NCI-H1417 (cell line): ENCODE data around the gene MRTFA.
"Not testable (repeated sequence)": the region's sequence is repeated elsewhere in the genome, so short reads cannot be mapped to it uniquely, and the experiment has no call there.

Source experiments
- DNase-seq, 3 experiments: peaks; one replicate each; lab custom pipeline; 2025; lab: John Stamatoyannopoulos, UW

MRTFA gene

DNA sequence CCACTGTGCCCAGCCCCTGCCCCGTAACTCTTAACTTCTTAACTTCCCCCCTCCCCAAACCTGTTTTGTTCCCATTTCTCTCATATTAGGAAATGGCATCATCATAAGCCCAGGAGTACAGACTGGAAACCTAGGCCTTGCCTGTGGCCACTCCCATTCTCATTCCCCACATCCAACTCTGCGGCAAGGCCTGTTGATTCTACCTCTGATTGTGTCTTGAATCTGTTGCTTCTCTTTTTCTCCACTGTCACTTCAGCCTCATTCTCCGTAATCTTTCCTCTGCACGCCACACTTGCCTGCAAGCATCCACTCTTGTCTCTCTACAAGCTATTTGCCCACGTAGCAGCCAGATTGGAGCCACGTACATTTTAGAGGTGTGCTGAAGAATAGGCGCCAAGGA, 240.9 kb downstream of the MRTFA start:
- DNase-seq = no peak

DNA sequence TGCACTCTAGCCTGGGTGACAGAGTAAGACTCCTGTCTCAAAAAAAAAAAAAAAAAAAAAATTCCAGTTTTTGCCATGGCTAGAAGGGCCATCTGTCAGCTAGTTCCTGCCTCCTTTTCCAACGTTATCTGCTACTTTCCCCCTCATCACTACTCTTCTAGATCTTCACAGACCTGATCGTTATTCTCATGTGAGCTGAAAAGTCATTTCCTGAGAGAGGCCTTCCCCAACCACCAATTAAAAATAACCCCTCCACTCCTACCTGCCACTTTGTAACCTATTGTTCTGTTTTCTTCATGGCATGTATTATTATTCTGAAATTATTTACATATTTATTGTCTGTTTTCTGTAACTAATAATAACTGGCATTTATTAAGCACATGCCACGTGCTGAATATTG, 241.9 kb downstream of the MRTFA start:
- peak in 1 of 3 experiments; percentile 8 for DNase-seq

DNA sequence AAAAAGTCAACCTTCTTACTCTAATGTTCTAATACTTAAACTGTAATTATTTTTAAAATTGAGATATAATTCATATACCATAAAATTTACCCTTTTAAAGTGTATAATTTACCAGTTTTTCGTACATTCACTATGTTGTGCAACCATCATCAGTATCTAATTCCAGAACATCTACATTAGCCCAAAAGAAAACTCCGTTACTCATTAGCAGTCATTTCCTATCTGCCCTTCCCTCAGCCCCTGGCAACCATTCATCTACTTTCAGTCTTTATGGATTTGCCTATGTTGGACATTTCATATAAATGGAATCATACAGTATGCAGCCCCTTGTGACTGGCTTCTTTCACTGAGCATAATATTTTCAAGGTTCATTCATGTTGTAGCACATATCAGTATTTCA, 243.9 kb downstream of the MRTFA start:
- DNase-seq = no peak

DNA sequence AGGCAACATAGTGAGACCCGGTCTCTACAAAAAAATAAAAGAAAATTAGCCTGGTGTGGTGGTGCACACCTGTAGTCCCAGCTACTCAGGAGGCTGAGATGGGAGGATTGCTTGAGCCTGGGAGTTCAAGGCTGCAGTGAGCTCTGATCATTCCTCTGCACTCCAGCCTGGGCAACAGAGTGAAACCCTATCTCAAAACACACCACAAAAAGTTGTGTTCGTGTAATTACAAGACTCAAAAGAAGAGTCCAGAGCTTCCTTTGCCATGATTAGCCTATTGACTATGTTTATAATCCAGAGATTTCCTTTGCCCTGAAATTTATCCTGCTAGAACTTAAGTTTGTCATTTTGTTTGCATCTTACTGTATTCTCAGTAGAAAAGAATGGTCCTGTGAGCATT, 245.1 kb downstream of the MRTFA start:
- no peak for DNase-seq

DNA sequence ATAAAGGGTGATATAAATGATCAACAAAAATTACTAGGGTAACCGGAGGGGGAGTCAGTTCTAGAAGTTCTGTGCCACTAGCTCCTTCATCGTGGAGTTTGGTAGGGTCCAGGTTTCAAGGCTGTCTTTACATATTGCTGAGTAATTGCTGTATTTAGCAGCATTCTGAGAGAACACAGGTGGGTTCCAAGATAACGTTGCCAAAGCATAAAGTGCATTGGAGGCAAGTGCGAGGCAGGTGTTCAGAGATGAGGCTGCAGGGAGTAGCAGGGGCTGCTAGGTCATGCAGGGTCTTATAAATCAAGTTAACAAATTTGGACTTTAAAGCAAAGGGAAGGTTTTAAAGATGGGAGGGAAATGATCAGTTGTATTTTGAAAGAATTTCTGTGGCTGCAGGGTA, 248.3 kb downstream of the MRTFA start:
- no peak for DNase-seq

DNA sequence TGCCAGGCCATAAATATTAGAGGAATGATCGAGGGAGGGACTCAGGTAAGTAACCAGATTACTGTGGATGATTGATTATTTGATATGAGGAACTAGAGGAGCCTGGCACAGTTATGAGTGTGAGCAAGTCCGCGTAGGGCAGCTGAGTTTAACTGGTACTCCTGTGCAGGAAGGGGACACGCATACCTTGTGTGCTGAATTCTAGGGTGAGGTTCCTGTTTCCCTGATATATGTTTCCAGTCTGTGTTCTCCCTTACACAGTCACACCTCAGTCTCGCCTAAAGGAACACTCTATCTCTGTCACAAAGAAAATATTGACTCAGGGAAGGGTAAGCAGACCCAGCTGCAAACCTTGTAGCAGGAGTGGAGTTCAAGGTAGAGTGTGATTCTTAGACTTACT, 248.8 kb downstream of the MRTFA start:
- DNase-seq = peak in 1 of 3 experiments; percentile 26

DNA sequence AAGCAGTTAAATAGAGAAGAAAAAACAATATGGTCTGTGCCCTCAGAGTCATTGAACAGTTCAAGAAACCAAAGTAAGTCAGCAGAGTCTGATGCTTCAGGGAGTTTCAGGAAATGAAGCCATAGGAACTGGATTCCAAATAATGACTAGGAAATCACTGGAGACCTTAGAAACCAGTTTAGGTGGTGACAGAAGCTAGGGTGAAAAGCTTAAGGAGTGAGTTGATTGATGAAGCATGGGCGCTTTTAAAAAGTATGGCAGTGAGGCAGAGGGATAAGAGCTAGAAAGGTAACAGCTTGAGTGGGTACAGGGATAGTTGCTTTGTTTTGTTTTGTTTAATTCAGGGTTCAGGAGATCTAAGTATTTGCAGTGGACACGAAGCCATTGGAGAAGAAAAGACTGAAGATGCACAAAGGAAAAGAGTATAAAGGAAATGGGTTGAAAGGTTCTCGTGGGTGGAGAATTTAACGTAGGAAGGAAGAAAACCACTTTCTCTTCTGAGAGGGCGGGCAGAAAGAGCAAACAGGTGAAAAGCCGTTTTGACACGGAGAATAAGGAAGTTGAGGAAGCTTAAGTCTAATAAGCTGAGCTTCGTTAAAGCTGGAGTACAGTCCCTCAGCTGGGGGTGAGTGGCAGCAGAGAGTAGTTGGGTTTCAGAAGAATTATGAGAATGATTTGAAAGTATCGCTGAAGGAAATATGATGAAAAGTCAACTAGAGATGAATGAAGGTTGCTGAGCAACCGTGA, 251.3 kb downstream of the MRTFA start:
- no peak for DNase-seq

DNA sequence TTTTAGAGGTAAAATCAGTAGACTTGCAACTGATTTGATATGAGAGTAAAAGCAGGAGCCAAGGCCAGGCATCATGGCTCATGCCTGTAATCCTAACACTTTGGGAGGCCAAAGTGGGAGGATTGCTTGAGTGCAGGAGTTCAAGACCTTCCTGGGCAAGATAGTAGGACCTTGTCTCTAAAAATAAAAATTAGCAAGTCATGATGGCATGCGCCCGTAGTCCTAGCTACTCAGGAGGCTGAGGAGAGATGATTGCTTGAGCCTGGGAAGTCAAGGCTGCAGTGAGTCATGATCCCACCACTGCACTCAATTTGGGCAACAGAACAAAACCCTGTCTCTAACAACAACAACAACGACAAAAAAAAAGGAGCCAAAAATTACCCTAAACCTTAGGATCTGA, 252.6 kb downstream of the MRTFA start:
- DNase-seq = no peak

DNA sequence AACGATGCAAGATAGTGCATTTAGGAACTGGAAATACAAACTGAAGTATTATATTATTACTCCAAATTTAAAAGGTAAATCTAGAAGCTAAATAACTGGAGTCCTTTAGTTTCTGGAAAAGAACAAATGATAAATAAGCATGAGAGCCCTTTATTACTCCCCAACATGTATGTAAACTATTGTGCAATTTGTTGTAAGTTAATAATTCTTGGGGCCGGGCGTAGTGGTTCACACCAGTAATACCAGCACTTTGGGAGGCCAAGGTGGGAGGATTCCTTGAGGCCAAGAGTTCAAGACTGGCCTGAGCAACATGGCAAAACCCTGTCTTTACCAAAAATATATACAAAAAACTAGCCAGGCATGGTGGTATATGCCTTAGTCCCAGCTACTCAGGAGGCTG, 255.1 kb downstream of the MRTFA start:
- no peak for DNase-seq

DNA sequence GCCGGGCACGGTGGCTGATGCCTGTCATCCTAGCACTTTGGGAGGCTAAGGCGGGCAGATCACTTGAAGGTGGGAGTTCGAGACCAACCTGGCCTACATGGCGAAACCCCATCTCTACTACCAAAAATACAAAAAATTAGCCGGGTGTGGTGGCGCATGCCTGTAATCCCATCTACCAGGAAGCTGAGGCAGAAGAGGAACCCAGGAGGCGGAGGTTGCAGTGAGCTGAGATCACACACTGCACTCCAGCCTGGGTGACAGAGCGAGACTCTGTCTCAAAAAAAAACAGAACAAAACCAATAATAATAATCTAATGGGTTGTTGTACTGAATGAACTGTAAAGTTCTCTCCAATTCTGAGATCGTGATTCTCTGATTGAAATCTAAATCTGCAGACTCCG, 258.1 kb downstream of the MRTFA start:
- DNase-seq = not testable (repeated sequence)

DNA sequence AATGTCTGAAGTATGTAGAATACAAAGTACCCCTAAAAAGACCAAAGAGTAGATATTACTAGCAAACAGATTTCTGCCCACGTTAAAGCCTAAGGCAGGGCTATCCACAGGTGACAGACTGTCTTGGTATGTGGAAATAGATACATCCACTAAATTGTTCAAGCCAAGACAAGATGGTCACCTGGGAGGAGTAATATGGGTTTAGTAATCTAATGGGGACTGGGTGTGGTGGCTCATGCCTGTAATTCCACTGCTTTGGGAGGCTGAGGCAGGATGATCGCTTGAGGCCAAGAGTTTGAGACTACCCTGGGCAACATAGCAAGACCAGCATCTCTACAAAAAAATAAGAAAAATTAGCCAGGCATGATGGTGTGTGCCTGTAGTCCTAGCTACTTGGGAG, 258.6 kb downstream of the MRTFA start:
- DNase-seq = no peak

DNA sequence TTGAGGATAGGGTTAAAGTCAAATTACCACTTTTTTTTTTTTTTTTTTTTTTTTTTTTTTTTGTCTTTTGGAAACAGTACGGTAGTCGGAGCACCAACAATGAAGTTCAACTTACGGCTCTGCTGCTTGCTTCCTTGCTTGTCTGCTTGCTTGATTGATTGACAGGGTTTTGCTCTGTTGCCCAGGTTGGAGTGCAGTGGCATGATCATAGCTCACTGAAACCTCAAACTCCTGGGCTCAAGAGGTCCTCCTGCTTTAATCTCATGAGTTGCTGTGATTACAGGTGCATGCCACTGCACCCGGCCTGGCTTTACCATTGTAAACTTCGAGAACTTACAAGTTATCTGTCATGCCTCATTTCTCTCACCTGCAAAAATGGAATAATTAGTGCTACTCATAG, 260.4 kb downstream of the MRTFA start:
- DNase-seq = no peak

DNA sequence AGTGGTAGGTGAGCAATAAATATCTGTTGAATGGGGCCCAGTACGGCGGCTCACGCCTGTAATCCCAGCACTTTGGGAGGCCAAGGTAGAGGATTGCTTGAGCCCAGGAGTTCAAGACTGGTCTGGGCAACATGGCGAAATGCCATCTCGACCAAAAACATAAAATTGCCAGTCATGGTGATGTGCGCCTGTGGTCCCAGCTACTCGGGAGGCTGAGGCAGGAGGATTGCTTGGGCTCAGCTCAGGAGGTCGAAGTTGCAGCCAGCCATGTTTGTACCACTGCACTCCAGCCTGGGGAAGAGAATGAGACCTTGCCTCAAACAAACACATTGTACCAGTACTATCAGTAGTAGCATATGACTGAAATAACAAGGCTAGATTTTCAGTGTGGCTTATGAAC, 262.0 kb downstream of the MRTFA start:
- DNase-seq = no peak

DNA sequence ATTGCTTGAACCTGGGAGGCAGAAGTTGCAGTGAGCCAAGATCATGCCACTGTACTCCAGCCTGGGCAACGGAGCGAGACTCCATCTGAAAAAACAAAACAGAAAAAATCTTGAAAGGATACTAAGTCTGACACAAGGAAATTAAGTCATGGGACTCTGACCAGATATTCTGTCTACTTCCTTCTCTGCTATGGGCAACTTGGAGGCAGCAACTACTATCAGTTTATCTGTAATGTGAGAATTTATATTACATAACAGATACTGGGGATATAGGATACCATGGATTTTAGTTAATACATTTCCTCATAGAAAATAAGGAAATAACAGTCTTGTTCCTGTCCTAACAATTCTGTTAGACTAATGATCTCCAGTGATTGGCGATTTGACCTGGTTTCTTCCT, 267.7 kb downstream of the MRTFA start:
- no peak for DNase-seq

DNA sequence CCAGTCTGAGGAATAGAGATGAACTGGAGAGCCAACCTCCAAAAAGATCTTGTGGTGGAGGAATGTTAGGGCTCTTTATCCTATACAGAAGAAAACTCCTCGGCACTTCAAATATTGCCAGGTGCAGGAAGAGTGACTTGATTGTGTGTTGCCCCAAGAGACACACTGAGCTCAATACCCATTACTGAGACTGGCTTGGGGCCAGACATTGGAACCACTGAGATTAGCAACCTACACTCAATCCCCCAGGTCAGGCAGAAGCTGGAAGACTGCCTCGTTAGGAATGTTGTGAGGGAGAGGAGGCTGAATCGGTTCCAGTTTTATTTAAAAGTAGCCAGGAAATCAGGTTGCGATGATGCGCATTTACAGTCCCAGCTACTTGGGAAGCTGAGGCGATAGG, 268.5 kb downstream of the MRTFA start:
- no peak for DNase-seq

DNA sequence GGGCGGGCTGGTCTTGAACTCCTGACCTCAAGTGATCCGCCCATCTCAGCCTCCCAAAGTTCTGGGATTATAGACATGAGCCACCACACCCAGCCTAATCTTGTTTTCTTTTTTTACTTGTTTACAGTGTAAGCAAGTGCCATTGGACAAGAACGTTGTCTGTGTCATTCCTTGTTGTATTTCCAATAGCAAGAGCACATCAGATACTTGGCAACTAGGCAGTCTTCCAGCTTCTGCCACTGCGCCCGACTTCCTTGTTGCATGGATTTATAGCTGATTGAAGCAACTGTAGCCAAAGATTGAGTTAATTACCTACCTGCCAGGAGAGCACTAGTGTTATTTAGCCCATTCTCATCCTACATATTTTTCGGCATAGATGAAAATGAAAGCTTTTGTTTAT, 269.2 kb downstream of the MRTFA start:
- DNase-seq = no peak

DNA sequence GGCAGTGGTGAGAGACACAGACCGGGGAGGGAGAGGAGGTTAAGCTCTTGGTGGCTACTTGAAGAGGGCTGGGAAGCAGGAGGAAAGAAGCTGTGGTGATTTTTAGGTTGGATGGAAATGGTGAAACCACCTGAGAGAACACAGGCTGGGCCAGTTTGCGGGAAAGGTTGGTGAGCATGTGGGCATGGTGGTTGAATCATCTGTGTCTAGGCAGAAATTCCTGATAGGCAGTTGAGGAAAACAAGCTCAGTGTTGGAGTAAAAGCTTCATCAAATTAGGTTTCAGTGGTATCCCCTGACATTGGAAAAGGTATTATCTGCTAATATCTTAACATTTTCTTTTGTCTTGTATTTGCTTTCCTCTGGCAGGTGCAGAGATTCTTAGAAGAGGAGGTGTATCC, 270.5 kb downstream of the MRTFA start:
- no peak for DNase-seq

DNA sequence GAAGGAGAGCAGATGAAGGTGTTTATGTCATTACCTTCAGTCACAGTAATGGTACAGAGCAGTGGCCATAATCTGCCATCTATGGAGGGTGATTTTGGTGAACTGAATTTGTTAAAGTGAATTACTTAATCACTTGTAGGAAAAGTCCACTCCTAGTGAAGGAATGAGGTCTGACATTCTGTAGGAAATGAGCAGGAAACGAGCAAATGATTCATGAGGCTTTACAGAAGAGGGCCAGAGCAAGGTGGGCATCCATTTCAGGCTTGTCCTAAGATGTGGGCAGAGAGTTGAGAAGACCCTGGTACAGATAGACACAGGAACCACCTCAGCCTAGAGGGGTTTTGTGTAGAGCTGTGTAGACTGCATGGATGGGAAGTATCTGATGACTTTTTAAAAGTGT, 272.1 kb downstream of the MRTFA start:
- DNase-seq = no peak

DNA sequence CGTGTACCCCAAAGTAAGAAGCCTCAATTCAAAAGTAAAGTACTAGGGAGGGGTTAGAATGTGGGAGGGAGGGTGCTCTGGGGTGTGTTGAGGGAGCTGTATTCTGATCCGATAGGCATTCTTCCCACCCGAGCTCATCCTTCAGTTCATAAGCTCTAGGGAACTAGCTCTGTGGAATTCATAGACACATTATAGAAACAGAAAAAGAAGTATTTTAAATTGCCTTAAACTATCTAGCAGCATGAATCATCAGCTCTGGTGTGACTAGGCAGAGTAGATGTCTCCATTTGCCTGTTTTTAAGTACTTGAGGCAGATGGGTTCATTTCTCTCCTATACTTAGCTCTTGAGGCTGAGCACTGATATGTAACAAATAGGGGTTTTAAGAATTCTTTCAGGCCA, 273.5 kb downstream of the MRTFA start:
- DNase-seq = no peak

DNA sequence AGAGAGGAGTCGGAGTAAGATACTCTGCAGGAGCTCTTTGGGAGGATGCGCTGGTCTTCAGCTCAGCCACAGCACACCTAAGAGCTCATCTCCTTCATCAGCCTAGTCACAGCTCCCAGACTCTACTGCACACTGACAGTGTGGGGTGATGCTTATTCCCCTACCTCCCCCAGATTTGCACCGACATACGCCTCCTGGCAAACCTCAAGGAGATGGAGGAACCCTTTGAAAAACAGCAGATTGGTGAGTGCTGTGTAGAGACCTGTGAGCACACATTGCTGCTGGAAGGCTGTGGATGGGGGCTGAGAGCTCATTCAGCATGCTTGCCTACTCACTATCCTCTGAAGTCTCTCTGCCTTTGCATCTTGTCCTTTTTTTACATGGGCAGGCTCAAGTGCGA, 275.4 kb downstream of the MRTFA start:
- no peak for DNase-seq
